GM21576 (cell line): ENCODE measurements around the gene DEFB131B.
"Not testable (repeated sequence)": the region's sequence is repeated elsewhere in the genome, so short reads cannot be mapped to it uniquely, and the experiment has no call there.

ENCODE experiments used
- ATAC-seq: cut with Tn5 transposase; IDR thresholded peaks from one replicate; pipeline ENCODE4 v1.9.1; 2021; ENCODE audit warnings: mild to moderate bottlenecking, moderate library complexity; ENCODE audit not compliant: unreplicated experiment

The DEFB131B gene, protein sequence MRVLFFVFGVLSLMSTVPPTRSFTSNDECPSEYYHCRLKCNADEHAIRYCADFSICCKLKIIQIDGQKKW

GRCh38 chr11:71878059-71878458, at the start of gene DEFB131B:
Gene DEFB131B (plus strand): TSS chr11:71878453. CDS start chr11:71878453, 0 bp downstream.
- ATAC-seq, result not testable (repeated sequence)

- not testable (repeated sequence) for ATAC-seq
These were observed 49.0 kb upstream of the DEFB131B start for GRCh38 chr11:71829247-71829646.

- not testable (repeated sequence) for ATAC-seq
These were observed 48.6 kb upstream of the DEFB131B start for GRCh38 chr11:71829686-71830085.

- ATAC-seq, result not testable (repeated sequence)
These were observed 45.4 kb upstream of the DEFB131B start, which contains the start of gene DEFB108B for GRCh38 chr11:71832811-71833210. Gene DEFB108B (plus strand): TSS chr11:71833200. CDS start chr11:71833200, 0 bp downstream.

DNA sequence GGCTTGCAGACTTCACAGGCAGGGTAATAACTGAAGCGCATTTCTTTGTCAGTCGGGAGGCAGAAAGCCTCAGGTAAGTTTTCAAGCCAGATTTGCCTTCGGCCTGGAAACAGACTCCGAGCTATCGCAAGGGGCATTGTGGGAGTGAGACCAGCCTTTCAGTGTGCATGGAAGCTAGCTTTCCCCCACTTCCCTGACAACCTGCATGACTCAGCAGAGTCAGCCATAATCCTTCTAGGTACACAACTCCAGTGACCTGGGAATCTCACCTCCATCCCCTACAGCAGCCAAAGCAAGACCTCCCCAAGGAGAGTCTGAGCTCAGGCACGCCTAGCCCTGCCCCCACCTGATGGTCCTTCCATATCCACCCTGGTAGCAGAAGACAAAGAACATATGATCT, 35.5 kb upstream of the DEFB131B start:
- ATAC-seq, result not testable (repeated sequence)

DNA sequence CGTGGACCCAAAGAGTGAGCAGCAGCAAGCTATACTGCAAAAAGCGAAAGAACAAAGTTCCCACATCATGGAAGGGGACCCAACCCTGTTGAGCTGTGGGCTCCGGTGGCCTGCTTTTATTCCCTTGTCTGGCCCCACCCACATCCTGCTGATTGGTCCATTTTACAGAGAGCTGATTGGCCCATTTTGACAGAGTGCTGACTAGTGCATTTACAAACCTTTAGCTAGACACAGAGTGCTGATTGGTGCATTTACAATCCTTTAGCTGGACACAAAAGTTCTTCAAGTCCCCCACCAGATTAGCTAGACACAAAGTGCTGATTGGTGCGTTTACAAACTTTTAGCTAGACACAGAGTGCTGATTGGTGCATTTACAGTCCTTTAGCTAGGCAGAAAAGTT, 34.9 kb upstream of the DEFB131B start:
- not testable (repeated sequence) for ATAC-seq

- ATAC-seq, result no peak
These were observed 34.4 kb upstream of the DEFB131B start for GRCh38 chr11:71843858-71844257.

DNA sequence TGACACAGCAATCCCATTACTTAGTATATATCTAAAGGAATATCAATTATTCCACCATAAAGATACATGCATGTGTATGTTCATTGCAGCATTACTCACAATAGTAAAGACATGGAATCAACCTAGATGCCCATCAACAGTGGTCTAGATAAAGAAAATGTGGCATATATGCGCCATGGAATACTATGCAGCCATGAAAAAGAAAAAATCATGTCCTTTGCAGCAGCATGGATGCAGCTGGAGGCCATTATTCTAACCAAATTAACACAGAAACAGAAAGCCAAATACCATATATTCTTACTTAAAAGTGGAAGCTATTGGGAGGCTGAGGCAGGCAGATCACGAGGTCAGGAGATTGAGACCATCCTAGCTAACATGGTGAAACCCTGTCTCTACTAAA, 24.4 kb upstream of the DEFB131B start:
- not testable (repeated sequence) for ATAC-seq

DNA sequence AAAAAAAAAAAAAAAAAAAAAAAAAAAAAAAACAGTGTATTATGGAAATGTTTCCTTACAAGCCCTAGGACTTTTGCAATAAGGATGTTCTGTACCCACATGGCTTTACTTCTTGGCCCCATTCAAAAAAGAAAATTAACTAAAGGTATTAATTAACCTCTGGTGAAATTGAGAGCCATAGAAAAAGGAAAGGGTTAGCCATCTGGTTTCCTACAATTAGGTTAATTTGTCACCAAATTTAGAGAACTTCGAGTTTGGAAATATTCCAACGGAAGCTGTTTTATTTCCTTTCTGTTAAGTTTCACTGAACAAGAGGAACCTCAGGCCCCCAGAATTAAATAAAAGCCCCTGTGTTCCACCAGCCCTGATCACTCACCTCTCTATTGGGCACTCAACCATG, 22.4 kb upstream of the DEFB131B start:
- not testable (repeated sequence) for ATAC-seq

DNA sequence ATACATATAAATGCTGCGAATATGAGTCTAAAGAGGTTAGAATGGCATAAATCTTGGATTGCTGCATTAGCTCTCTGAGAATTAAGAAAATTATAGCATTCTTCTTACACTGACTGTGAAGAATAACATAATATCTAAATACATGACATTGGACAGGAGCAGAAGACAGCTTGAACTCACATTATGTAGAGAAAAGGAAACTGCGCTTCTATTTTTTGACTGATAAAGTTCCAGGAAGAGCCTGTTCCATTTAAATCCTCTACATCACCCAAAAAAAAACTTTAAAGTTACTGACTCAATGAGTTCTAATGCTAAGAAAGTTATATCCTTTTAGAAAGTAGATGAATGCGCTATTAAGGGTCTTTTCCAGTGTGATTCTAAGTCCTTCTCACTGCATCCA, 17.4 kb upstream of the DEFB131B start:
- ATAC-seq, result not testable (repeated sequence)

DNA sequence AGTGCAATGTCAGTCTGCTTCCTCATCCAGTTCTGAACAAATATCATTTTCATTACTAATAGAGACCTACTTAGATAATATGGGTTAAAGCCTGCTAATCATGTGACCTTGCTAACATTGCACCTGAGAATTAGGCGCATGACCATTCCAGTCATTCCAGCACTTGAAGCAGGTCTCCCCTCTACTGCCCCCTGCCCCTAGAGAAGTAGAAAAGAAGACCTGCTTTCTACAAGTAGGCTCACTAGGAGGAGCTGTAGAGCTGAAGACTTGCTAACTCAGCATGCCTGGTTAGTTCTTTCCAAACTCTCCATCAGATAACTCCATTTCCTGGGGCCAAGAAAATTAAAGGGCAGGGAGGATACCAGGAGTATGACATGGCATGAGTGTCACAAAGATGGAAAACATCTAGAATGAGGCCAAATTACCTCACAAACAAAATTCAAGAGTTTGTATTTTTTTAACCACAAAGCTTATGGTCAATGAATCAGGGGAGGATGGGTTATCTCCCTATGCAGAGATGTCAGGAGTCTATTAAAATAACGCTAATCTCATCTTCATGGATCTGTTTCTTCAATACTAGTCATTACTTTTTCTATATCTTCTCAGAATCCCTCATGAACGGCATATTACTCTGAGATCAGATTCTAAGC, 14.2 kb upstream of the DEFB131B start:
- ATAC-seq, result peak; percentile 56

DNA sequence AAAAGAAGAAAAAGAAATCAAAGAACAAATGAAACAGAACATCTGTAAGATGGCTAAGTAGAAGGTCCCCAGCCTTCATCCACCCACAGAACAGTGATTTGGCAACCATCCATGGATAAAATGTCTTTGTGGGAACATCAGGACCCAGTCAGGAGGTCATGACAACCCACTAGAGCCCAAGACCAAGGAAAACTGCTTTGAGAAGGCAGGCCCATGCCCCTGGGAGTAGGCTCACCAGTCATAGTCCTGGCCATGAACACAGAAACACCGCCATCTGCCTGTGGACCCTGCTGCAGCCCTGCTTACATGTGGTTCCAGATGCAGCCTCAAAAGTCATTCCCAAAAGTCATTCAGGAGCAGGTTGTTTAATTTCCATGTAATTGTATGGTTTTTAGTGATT, 11.0 kb upstream of the DEFB131B start:
- not testable (repeated sequence) for ATAC-seq

- not testable (repeated sequence) for ATAC-seq
These were observed 8.3 kb upstream of the DEFB131B start for GRCh38 chr11:71869931-71870330.

DNA sequence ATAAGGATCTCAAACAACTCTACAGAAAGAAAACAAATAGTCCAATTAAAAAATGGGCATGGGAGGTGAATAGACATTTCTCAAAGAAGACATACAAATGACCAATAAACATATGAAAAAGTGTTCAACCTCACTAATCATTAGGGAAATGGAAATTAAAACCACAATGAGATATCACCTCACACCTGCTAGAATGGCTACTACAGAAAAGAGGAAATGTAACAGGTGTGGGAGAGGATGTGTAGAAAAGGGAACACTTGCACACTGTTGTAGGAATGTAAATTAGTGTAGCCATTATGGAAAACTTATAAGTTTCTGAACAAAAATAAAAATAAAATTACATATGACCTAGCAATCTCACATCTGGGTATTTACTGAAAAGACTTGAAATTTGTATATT, 7.6 kb upstream of the DEFB131B start:
- not testable (repeated sequence) for ATAC-seq

- ATAC-seq, result not testable (repeated sequence)
These were observed 2.0 kb upstream of the DEFB131B start for GRCh38 chr11:71876262-71876661.

- not testable (repeated sequence) for ATAC-seq
These were observed 7.6 kb downstream of the DEFB131B start for GRCh38 chr11:71885806-71886205.

- ATAC-seq, result not testable (repeated sequence)
These were observed 10.2 kb downstream of the DEFB131B start for GRCh38 chr11:71888335-71889010.

DNA sequence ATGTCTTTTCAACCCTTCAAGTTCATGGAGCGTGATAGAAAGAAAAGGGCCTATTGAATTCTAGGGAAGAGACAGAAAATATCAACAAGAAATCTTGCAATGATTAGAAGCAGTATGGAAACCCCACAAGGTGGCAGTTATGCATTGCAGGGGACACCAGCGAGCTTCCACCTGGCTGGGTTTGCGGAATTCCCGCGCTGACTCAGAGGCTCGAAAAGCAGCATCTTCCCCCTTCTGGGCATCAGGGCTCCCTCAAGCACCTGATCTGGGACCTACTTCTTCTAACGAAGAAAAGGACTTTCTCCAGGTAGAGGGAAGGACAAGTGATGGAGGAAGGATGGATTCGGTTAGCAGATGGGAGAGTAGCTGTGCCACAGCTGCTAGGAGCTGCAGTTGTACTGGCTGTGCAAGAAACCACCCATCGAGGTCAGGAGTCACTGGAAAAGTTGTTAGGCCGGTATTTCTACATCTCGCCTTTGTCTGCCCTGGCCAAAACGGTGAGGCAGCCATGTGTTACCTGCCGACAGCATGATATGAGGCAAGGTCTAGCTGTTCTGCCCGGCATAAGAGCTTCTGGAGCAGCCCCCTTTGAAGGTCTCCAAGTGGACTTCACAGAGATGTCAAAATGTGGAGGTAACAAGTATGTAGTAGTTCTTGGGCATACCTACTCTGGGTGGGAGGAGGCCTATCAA, 11.1 kb downstream of the DEFB131B start:
- not testable (repeated sequence) for ATAC-seq

DNA sequence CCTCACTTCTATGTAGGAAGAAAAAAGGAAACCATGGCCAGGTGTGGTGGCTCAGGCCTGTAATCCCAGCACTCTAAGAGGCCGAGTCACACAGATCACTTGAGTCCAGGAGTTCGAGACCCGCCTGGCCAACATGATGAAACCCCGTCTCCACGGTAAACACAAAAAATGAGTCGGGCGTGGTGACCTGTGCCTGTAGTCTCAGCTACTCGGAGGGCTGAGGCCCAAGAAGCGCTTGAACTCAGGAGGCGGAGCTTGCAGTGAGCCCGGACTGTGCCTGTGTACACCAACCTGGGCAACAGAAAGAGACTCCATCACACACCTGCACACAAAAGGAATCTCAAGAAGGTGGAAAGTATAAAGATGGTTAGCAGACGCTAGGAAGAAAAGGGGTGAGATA, 17.7 kb downstream of the DEFB131B start:
- no peak for ATAC-seq

- not testable (repeated sequence) for ATAC-seq
These were observed 22.9 kb downstream of the DEFB131B start for GRCh38 chr11:71901137-71901536.

DNA sequence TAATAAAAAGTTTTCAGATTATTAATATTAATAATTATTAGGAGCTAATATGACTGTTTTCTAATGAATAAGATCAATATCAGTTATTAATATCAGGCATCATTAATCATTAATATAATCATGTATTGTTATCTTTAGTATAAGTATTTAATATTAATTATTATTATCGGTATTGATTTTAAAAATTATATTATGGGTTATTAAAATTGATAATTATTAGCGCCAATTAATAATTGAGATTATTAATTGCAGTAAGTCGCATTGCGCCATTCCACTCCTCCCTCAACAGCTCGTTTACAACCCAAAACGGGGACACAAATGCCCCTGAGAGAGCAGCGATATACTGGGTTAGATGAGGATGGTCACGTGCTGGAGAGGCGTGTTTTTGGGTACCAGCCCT, 30.0 kb downstream of the DEFB131B start:
- no peak for ATAC-seq
